ENCODE measurements around the gene HESX1.
A peak's percentile ranks its signal among the peaks of the same experiment; 100 is the strongest.

The HESX1 gene
- total RNA-seq, result 0.31 to 0.77 reads per million in 2 donors

GRCh38 chr3:57199895-57200297, at the start of gene HESX1:
HESX1 (minus strand) TSS chr3:57199978; CDS start chr3:57199918, 60 bp downstream.
- DNase-seq, result no peak

GRCh38 chr3:57244946-57245345, 45.2 kb upstream of the HESX1 start:
- DNase-seq, result no peak

GRCh38 chr3:57234613-57235575, 35.1 kb upstream of the HESX1 start:
- DNase-seq, result no peak

- no peak for DNase-seq
Observed at GRCh38 chr3:57233799-57234198, 34.0 kb upstream of the HESX1 start.

GRCh38 chr3:57230006-57230405, 30.2 kb upstream of the HESX1 start:
- DNase-seq, result no peak

- peak; percentile 20 for DNase-seq
Observed at GRCh38 chr3:57227930-57228751, 28.4 kb upstream of the HESX1 start.

GRCh38 chr3:57227204-57227929, 27.6 kb upstream of the HESX1 start, which contains the start of gene APPL1:
APPL1 (plus strand) TSS chr3:57227729; CDS start chr3:57227884, 155 bp downstream.
- DNase-seq, result peak; percentile 83

GRCh38 chr3:57226176-57226575, 26.4 kb upstream of the HESX1 start:
- no peak for DNase-seq

- DNase-seq, result no peak
Observed at GRCh38 chr3:57224856-57225255, 25.1 kb upstream of the HESX1 start.

GRCh38 chr3:57221883-57222282, 22.1 kb upstream of the HESX1 start:
- no peak for DNase-seq

- no peak for DNase-seq
Observed at GRCh38 chr3:57206423-57206822, 6.6 kb upstream of the HESX1 start.

GRCh38 chr3:57194641-57195040, 5.1 kb downstream of the HESX1 start:
- no peak for DNase-seq

- DNase-seq, result no peak
Observed at GRCh38 chr3:57192028-57192427, 7.8 kb downstream of the HESX1 start.

- DNase-seq, result no peak
Observed at GRCh38 chr3:57184526-57184925, 15.3 kb downstream of the HESX1 start.

- DNase-seq, result no peak
Observed at GRCh38 chr3:57179580-57180410, 20.0 kb downstream of the HESX1 start.

GRCh38 chr3:57176045-57176444, 23.7 kb downstream of the HESX1 start:
- DNase-seq, result no peak

GRCh38 chr3:57173687-57174086, 26.1 kb downstream of the HESX1 start:
- no peak for DNase-seq

- no peak for DNase-seq
Observed at GRCh38 chr3:57170946-57171345, 28.8 kb downstream of the HESX1 start.

- peak; percentile 22 for DNase-seq
Observed at GRCh38 chr3:57169872-57170623, 29.7 kb downstream of the HESX1 start.

GRCh38 chr3:57169108-57169507, 30.7 kb downstream of the HESX1 start:
- no peak for DNase-seq

- DNase-seq, result no peak
Observed at GRCh38 chr3:57168151-57168550, 31.6 kb downstream of the HESX1 start.
